Stromal cell of bone marrow (primary cell): ENCODE results near the gene CHRND.

Experiments used
- DNase-seq: peaks from one replicate; pipeline ENCODE4 v3.0.0-alpha.2; 2012; ENCODE audit warnings: low read depth

CHRND gene

DNA sequence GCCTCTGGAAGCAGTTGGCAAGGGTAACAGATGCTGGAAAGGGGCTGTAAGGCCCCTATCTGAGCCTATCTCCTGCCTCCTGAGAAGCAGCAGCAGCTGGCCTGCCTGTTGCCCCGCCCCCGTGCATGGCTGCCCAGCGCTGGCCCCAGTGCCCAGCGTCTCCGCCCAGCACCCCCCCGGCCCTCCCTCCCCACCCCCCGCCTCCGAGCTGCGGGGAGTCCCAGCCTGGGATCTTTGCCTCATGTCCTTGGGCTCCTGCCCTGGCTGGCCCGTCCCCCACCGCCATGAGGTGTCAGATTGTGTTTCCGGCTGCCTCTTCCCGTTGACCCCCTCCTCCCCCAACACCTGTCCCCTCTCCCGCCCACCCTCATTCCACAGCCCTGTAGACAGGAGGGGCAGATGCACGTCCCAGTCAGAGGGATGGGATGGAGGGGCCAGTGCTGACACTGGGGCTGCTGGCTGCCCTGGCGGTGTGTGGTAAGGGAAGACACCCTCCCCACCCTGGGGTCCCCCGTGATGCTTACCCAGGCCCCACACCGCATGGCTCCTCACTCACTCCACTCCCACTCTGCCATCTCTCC is at the start of gene CHRND:
Gene CHRND (plus strand): TSS at position 370 of the 581 bp plus-strand sequence. CDS start 56 bp downstream, at position 426.
- DNase-seq, result no peak

DNA sequence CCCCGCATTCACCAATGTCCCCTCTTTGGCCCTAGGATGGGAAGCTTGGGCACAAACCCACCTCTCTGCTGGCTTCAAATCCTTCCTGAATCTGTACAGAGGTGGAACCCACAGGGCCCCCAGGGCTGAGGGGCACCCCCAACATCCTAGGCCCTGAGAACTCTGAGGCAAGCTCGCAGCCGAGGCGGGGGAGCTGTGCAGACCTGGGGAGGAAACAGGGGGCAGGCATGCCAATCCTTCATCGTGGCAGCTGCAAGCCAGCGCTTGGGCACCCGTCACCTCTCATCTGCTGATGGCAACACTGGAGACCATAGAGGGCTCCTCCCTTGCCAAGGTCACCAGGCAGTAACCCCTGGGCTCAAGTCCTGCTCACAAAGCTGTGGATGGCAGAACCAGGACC is 49.2 kb upstream of the CHRND start:
- DNase-seq, result no peak

DNA sequence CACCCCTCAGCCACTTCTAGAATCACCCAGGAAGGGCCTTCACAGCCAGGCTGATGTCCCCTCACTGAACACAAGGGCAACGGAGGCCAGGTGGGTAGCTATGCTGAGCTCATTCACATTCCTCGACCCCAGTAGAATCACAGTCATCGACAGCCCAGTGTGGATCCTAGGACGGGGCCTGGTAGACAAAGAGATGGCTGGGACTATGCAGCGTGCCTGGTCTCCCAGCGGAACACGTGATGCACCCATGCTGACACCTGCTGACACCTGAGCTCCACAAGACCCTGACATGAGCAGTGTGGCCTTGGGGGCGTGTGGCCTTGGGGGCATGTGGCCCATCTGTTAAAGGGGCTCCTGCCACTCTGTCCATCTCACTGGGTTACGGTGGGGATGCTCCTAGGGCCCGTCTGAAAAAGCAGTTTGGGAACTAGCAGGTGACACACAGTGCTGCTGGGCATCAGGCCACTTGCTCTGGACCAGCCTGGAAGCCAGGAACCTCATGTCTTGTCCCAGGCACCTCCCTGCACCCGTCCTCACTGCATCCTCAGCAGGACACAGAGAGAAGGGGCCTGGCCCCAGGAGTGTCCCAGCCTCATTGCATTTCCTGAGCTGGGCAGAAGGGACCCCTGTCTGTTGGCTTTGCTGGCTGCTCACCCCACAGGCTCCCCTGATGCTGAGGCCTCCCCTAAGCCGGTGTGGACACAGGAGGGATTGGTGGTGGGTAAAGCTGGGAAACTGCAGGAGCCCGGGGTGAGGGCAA is 48.0 kb upstream of the CHRND start:
- no peak for DNase-seq

DNA sequence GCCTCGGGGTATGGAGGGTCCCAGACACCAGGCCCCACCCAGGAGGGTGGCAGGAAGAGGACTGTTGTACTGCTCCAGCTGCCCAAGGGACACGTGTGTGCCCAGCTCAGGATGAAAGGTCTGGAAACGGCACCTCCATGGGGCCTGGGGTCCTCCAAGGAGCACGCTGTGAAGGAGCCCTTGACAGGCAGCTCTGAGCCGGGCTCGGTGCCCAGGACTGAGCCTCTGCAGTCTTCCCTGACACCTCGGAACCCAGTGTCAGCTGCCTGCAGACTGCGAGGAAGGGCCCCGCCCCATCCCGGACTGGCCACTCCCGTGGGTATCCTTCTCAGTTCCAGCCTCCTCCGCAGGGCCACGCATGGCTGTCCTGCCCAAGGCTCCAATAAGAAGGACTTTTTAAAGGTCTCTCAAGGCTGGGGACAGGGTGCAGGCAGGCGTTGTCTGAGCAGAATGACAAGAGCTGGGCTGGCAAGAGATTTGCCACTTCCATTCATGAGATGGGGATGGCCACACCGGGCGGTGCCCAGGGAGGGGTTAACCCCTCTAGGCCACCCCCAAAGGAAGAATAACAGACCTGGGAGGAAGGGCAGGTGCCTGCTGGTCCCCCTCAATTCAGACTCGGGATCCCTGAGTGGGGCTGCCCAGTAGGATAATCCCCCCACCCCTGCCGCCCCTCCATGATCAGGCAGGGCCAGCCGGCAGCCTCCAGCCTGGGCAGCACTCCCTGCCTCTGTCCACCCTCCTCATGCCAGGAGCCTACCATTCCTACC is 47.2 kb upstream of the CHRND start:
- DNase-seq, result no peak

DNA sequence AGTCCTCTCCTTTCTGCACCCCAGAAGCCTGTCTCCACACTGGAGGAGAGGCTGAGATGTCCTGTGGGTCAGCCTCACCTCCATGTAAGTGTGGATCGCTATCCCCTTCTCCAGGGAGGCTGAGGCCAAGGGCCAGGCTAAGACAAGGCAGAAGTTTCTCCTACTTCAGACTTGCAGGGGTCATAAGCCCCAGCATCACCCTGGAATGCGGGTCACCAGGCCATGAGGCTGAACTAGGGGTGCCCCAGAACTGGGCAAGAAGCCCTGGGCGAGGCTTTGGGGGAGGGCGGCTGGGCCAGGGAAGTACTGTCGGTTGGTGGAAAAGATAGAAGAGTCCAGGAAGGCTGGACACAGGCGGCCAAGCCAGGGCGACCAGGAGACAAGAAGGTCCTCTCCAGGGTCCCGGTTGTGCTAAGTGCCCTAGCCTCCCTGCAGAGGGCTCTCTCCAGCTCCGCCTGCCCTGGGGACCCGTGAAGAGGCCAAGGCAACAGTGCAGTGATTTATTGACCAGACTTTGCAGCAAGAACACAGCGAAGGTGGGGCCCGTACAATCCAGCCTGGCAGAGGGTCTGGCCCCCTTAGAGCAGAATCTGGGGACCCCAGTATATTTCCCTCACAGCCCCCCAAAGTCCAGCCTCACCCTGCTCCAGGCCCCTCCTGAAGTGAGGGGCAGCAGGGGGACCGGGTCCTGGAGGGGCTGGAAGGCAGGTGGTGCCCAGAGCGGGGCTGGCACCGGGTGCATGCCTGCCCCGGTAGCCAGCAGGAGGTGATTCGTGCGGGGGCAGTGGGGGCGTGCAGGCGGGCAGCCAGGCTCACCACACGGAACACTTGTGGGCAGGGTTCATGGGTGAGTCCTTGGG is 46.4 kb upstream of the CHRND start:
- no peak for DNase-seq

DNA sequence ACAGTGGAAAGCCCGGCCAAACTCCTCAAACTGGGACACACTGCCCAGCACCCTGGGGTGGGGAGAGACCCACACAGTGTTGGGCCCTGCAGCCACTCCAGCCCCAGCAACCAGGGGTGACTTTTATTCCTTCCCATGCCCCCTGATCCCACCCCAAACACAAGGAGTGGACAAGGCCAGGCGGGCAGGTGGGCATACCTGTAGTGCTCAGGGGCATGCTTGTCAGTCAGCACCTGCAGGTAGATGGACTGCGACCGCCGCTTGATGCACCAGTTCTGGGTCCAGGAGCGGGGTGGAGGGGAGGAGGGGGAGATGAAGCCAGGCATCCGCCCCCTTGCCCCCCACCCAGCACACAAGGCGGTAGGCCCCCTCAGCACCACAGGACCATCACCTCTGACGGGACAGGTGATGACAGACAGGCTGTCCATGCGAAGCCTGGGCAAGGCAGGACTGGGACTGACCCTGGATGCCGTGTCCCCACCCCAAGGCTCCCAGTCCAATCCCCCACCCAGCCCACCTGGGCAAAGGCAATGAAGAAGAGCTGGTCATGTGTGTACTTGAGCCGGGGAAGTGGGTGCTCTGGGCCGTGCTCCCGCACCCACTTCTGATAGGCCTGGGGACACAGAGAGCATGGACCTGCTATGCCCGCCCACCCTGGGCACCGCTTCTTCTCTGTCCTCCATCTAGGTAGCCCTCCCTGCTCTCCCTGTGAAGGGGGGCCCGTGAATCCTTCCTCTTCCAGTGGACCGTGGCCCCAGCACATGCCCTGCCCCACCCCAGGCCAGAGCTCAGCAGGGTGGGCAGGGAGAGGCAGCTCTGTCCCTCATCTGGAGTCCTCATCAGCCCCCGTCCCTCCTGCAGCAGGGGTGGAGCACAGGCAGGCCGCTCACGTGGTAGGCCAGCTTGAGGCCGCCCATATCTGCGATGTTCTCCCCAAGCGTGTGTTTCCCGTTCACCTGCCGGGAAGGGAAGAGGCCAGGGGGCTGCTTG is 45.5 kb upstream of the CHRND start:
- DNase-seq, result no peak

DNA sequence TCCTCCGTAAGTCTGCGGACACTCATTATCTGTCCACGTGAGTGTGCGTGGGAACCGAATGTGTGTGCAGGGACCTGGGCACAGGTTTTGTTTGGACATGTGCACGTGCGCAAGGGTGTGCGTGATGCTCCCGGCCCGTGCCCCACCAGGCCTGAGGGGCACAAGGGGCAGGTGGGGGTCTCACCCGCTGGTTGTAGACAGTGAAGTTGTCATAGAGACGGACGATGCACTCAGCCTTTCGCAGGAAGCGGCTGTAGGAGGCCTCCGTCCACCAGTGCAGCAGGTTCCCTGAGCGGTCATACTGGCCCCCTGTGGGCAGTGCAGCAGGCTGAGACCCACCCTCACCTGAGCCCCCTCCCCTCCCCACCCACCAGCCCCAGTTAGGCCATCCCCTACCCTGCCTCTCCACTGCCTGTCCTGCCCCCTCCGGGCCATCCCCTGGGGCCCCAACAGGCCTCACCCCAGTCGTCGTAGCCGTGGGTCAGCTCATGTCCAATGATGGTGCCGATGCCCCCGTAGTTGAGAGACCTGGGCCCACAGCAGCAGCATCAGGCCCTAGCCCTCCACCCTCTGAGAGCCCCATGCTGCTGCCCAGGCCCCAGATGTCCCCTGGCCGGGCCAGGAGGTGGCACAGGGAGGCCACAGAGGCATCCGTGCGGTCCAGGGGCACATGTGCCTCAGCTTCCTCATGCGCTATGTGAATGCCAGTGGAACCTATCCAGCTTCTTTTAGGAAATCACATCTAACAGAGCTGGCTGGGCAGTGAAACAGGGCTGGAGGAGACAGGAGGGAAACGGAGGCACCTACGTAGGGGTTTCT is 44.4 kb upstream of the CHRND start:
- DNase-seq, result no peak

DNA sequence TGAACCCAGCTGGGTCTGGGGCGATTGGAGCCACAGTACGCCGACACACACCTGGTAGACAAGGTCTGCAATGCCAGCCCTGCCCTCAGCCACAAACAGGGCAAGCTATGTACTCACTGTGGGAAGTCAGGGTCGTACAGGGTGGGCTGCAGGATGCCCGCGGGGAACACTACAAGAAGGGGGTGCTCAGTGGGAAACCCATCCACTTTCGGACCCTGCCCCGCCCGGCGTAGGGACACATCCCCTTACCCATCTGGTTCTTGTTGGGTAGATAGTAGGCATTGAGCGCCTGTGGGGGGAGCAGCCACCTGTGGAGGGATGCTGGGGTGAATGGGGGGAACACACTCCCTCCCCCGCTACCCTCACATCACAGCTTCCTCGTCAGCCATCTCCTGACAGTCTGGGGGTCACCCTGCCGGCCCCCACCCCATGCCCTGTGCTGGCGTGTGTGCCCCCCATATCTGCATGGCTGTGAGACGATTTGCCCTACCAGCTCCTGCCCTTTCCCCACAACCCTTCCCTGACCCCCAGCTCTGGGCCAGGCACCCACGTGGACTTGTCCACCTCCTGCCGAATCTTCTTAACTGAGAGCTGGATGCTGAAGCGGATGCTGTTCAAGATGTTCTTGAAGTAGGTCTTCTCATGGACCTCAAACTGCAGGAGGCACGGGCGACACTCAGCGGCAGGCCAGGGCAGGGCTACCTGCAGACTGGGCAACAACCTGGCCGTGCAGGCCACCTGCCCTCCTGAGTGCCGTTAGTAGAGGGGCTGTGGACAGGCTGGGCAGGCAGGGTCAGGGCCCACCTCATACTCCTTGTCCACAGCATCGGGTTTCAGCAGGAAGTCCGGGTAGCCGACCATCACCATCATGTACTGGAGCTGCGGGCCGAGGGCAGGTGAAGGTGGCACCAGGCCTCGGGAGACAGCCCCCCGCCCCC is 43.4 kb upstream of the CHRND start:
- no peak for DNase-seq

DNA sequence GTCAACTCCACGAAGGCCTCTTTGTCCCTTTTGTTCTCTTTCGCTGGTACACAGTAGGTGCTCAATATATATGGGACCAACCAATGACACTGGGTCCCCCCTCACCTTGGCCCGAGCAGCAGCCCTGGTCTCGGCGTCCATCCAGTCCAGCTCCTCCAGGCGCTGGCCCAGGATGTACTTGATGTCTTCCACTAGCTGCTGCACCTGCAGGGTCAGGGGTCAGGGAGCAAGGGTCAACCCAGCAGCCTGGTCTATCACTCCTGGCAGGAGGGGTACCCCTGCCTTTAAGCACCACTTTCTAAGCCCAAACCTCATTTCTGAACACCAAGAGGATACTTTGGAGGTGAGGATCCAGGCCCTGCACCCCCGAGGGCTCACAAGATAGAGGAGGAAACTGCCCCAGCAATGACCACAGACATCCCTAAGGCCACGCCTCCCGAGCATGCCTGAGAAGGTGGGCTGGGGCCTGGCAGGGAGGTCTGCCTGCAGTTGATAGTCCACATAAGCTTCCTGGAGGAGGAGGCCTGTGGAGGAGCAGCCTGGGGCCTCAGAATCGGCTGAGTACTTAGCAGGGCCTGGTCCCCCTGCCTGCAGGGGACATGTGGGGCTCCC is 42.5 kb upstream of the CHRND start:
- no peak for DNase-seq

DNA sequence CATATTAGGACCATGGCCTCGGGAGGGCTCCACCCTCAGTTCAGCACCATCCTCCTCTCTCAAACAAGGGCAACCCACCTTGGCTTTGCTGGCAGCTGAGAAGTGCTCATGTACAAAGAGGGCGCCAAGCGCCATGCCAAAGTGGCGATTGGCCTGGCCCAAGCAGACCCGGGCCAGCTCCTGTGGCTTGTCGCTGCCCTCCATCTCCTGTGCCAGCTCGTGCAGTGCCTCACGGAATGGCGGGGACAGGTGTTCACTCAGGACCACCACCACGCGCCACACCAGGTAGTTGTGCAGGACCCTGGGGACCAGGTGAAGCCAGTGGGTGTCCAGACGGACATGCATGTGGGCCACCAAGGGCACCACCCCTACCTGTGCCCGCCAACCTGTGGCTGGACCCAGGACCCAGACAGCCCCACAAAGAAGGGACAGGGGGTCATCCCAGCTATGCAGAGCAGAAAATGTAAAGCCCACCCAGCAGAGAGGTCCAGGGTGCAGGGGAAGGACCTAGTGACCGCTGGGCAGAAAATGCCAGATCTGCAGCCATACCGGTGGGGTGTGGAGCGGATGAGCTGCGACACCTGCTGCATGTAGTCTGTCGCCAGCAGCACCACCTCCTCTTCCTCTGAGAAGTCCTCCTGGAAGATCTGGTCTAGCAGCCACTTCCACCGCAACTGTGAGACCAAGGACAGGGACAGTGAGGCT is 41.9 kb upstream of the CHRND start:
- no peak for DNase-seq

DNA sequence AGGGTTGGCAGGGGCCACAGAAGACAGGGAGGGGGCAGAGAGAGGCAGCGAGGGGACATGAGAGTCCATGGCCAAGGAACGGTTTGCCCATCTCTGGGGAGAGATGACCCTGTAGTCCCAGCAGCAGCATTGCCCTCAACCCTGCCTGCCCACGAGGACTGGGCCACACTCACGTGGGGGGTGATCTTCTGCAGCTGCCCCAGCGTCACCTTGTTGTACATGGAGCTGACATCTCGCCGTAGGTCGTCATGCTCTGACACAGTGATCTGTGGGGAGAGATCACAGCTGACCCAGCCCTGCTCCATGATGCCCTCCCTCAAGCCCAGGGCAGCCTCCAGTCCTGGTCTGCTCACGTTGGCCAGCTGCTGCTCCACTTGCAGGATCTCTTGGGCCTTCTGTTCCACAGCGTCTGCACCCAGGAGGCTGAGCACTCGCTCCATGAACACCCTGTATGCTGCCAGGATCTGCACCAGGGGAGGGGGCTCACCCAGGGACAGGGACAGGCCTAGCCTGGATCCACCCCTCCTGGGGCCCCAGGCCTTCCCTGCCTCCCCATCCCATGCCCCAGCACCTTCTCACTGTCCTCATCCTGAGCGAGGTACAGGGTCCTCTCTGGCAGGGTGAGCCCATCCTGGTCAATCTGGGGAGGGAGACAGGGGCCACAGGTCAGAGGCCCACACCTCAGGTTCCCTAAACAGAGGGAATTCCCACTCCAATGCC is 41.2 kb upstream of the CHRND start:
- DNase-seq, result no peak

DNA sequence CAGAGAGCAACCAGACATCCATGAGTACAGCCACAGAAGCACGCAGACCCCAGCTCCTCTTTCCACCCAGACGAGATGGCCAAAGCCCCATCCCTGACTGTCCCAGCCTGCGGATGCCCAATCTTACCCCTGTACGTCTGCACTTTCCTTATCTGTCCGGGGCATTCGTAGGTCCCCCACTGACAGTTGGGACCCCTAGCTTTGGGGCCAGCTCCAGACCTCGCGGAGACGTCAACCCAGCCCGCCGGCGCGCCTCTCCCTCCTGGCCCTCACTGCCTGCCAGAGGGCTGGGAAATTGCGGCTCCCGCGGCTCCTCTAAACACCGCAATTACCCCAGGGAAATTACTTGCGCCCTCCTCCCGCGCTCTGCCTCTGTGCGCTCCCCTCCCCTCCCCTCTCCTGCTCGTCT is 40.6 kb upstream of the CHRND start:
- no peak for DNase-seq

DNA sequence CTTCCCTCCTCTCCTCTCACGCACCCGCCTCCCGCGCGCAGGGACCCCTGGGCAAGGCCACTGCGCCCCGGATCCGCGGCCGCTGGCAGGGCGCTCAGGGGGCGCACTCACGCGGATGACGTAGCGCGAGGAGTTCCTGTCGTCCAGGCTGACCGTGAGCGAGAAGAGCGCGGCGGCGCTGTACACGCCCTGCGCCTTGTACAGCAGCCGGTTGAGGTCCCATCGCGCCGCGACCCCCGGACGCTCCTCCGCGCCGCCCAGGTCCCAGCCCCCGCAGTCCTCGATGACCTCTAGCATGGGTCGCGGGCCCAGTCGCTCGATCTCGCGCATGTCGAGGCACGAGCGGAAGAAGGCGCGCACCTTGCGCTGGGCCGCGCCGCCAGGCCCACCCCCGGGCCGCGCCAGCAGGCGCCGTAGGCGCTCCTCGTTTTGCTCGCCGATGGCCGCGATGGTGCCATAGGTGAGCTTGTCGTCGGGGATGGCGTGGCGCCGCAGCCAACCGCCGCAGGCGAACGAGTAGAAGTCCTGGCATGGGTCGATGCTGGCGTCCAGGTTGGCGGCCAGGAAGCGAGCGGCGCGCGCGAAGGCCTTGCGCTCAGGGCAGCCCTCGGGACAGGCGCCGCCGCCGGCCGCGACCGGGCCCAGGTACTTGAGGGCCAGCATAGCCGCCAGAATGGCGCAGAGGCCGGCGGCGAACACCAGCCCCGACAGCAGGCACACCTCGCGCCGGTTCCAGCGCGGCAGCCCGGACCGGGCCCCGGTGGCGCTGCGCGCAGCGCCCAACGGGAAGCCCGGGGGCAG is 40.0 kb upstream of the CHRND start:
- no peak for DNase-seq

DNA sequence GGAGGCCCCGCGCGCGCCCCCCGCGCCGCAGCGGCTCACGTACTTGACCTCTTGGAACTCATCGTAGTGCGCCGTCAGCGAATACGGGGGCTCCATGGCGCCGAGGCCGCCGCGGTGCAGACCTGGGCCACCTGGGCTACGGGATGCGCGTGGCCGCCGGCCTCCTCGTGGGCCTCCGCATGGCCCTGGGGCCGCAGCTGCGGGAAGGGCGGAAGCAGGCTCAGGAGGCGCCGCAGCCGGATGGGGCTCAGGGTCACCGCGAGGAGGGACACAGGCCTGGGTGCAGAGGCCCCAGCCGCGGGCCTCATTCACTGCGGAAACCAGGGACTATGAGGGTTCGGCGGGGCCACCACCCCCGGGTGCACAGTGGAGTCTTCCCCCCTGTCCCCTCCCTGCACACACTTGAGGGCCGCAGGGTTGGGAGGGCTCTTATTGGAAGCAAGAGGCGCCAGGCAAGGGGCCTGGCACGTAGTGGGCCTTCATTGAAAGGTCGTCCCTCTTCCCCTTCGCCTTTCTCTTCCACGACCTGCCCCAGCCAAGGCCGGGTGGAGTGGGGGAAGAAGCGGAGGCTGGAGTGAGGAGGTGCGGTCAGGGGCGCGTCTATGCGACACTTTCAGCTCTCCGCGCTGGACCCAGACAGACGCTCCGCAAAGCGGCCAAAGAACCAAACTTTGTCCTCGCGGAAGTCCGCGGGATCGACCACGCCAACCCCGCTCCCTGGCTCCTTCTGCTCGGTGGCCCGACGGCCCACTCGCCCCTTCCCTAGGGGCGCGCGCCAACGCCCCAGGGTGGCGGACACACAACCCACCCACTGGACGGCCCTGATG is 39.2 kb upstream of the CHRND start:
- DNase-seq, result no peak

DNA sequence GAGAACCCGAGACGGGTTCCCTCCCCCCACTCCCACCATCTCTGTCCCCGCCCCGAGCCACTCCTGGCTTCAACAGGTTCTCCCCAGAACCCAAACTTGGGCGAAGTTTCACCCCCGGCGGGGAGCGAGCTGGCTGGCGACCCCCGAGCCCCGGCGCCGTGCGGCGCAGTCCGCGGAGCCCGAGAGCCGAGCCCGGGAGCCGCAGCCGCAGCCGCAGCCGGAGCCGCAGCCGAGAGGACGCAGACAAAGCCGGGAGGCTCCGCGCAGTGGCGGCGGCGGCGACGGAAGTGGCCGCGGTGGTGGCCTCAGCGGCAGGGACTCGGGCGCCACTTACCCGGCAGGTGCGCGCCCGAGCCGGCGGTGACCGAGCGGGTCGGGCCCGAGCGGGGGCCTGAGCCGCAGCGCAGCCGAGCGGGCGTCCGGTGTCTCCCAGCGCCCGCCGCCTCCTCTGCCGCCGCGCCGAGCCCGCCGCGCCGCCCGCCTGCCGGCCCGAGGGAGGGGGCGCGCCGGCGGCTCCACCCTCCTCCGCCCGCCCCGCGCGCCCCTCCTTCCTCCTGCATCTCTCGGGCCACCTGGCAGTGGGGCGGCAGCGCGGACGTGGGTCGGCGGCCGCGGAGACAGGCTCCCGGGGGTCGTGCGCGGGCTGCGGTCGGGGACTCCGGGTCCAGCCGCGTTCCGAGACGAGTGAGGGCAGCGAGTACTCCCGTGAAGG is 38.4 kb upstream of the CHRND start, which contains the start of gene ECEL1:
Gene ECEL1 (minus strand): TSS at position 450 of the 712 bp plus-strand sequence. CDS start 1,181 bp downstream, outside the sequence.
- DNase-seq, result no peak
